GM12878 (cell line): Measurements from ENCODE around the gene PLEKHA5. TPM values are rescaled to one million over a fixed set of nuclear protein-coding genes. Genes with fewer than 3 reads are reported as not detected.

ENCODE experiments used
- ATAC-seq: fragments of 200-7000 bp; cut with Tn5 transposase; 3 replicates; pipeline ENCODE4 v1.9.1; 2020; ENCODE audit warnings: mild to moderate bottlenecking, moderate library complexity
- BruUV-seq: library from RNA; stranded (reverse); fragments of 400-500 nt; replicated peaks from 2 replicates; lab custom pipeline; 2021; lab: Mats Ljungman, UMichigan
- CTCF ChIA-PET: fragments of 300-600 bp; sonication (Branson Sonifier 250); formaldehyde crosslinking; extraction: SDS; loops from one replicate; lab custom pipeline; 2021; ENCODE audit warnings: inconsistent platforms; lab: Yijun Ruan, JAX
- POLR2A ChIA-PET: fragments of 350-600 bp; formaldehyde crosslinking; extraction: SDS; loops from one replicate; lab custom pipeline; 2021; ENCODE audit warnings: inconsistent platforms; lab: Charles Lee
- RAD21 ChIA-PET: fragments of 300-600 bp; sonication (Branson Sonifier 250); formaldehyde crosslinking; loops from one replicate; lab custom pipeline; 2023; ENCODE audit warnings: antibody characterized with exemption; ENCODE audit not compliant: unreplicated experiment; lab: Charles Lee
- SMC1A ChIA-PET: fragments of 300-600 bp; sonication (Branson Sonifier 250); formaldehyde crosslinking; loops from one replicate; lab custom pipeline; 2023; ENCODE audit not compliant: unreplicated experiment, uncharacterized antibody; lab: Charles Lee
- DNase-seq: peaks from one replicate; pipeline ENCODE4 v3.0.0-alpha.2; 2011; ENCODE audit warnings: low read depth, low spot score
- FAIRE-seq: peaks from 3 replicates; lab custom pipeline; 2011; peaks lifted over from hg19 to GRCh38; lab: Jason Lieb, UNC
- H2AFZ ChIP-seq: 2 replicates; pipeline ENCODE4 v1.6.0; 2011; ENCODE audit warnings: low read depth, low read length, control low read depth; ENCODE audit not compliant: control insufficient read depth
- H3K27ac ChIP-seq: 2 replicates; pipeline ENCODE4 v1.5.1; 2011; ENCODE audit warnings: control low read depth; ENCODE audit not compliant: control insufficient read depth, insufficient read depth
- H3K27me3 ChIP-seq, 2 experiments: replicated peaks in 1 of 2; 2 replicates each; pipeline versions ENCODE4 v1.6.0 to v1.6.1; 2011; ENCODE audit warnings: low read length in 1 of 2; ENCODE audit not compliant: control insufficient read depth in 2 of 2, insufficient read depth in 2 of 2
- H3K36me3 ChIP-seq, 2 experiments: 2 replicates each; pipeline ENCODE4 v1.5.1; 2011; ENCODE audit warnings: low read length in 1 of 2; ENCODE audit not compliant: control insufficient read depth in 2 of 2, insufficient read depth in 2 of 2
- H3K4me1 ChIP-seq: 2 replicates; pipeline ENCODE4 v1.6.1; 2011; ENCODE audit warnings: mild to moderate bottlenecking, low read length, moderate library complexity, mixed read lengths; ENCODE audit not compliant: control insufficient read depth, insufficient read depth
- H3K4me2 ChIP-seq: 2 replicates; pipeline ENCODE4 v1.6.0; 2011; ENCODE audit warnings: control low read depth; ENCODE audit not compliant: control insufficient read depth, insufficient read depth
- H3K4me3 ChIP-seq: fragments of 200-600 bp; sonication (generic); 2 replicates; pipeline ENCODE4 v1.5.1; 2016
- H3K79me2 ChIP-seq: 2 replicates; pipeline ENCODE4 v1.6.0; 2011; ENCODE audit warnings: low read length; ENCODE audit not compliant: control insufficient read depth, insufficient read depth
- H3K9ac ChIP-seq: 2 replicates; pipeline ENCODE4 v1.8.0; 2011; ENCODE audit warnings: low read length, control low read depth, mixed read lengths; ENCODE audit not compliant: control insufficient read depth, insufficient read depth
- H3K9me3 ChIP-seq: replicated peaks from 3 replicates; pipeline ENCODE4 v1.5.1; 2011; ENCODE audit warnings: mild to moderate bottlenecking, low read length; ENCODE audit not compliant: control insufficient read depth, insufficient read depth
- H4K20me1 ChIP-seq: 2 replicates; pipeline ENCODE4 v1.6.0; 2011; ENCODE audit not compliant: control insufficient read depth, insufficient read depth
- BHLHE40 ChIP-seq, 2 experiments: fragments of 450-650 bp in 1 of 2; IDR thresholded peaks; 2 replicates each; pipeline ENCODE4 v1.6.1; 2011 to 2017; ENCODE audit warnings: low read depth in 2 of 2, borderline replicate concordance in 1 of 2, improper control_type of control experiment in 1 of 2, low read length in 1 of 2, mild to moderate bottlenecking in 1 of 2
- KLF5 ChIP-seq: fragments of 450-650 bp; IDR thresholded peaks from 2 replicates; pipeline ENCODE4 v1.6.1; 2014; ENCODE audit warnings: mild to moderate bottlenecking; ENCODE audit not compliant: partially characterized antibody
- TCF12 ChIP-seq: IDR thresholded peaks from 2 replicates; pipeline ENCODE4 v1.6.1; 2011; ENCODE audit warnings: low read depth, mild to moderate bottlenecking, low read length
- YBX1 ChIP-seq: fragments of 450-650 bp; IDR thresholded peaks from 2 replicates; pipeline ENCODE4 v1.6.1; 2016; ENCODE audit warnings: antibody characterized with exemption
- ZNF207 ChIP-seq: fragments of 450-650 bp; IDR thresholded peaks from 2 replicates; pipeline ENCODE4 v1.6.1; 2014; ENCODE audit warnings: antibody characterized with exemption, mild to moderate bottlenecking, borderline replicate concordance
- ZNF384 ChIP-seq: IDR thresholded peaks from 2 replicates; pipeline ENCODE4 v1.6.1; 2012; ENCODE audit warnings: low read depth, mild to moderate bottlenecking, low read length, improper control_type of control experiment, borderline replicate concordance
- WGBS: methylation state at CpG from one replicate; pipeline ENCODE4 v1.1.6; 2016; ENCODE audit warnings: low lambda C conversion rate; ENCODE audit not compliant: insufficient replicate concordance, insufficient coverage; ENCODE audit errors: missing lambda C conversion rate; 5-methylcytosine and 5-hydroxymethylcytosine counted together
- in situ Hi-C: fragments of 300-500 bp; cut with MboI; formaldehyde crosslinking; loops from 9 replicates; pipeline ENCODE4 v1.14.3; 2018; ENCODE audit warnings: mixed read lengths
- intact Hi-C: fragments of 100-400 bp; cut with micrococcal nuclease; formaldehyde crosslinking; loops from one replicate; pipeline ENCODE4 v1.14.2; 2022; ENCODE audit not compliant: unreplicated experiment
- polyA plus RNA-seq, 11 experiments: library from polyadenylated mRNA; depleted of rRNA in 4 of 11; unstranded in 6 of 11; stranded (reverse) in 5 of 11; fragments of >200 nt; fragmentation: Nextera tagmentation in 4 of 11; fragmentation: Illumina TruSeq in 1 of 11; extraction: Ambion mirVana in 4 of 11; extraction: Trizol in 1 of 11; gene quantifications; 1 replicate in 1 of 11; 2 replicates in 10 of 11; pipeline versions ENCODE4 v1.2.1 to v1.2.3, GENCODE V29; 2011 to 2016; ENCODE audit warnings: inconsistent platforms in 2 of 11, missing spikeins in 2 of 11, low read depth in 1 of 11
- total RNA-seq, 4 experiments: library from RNA; depleted of rRNA in 3 of 4; stranded (reverse); fragments of >200 nt in 3 of 4; fragmentation: Illumina TruSeq in 1 of 4; extraction: Trizol in 1 of 4; gene quantifications; 2 replicates each; pipeline versions ENCODE4 v1.2.1 to v1.2.3, GENCODE V29; 2013 to 2021
- TF ChIP-seq, protein P1 (sequence below): fragments of 150-350 bp; IDR thresholded peaks from 2 replicates; pipeline ENCODE4 v1.6.1; 2016; ENCODE audit warnings: low read depth, low read length
- TF ChIP-seq, protein P2 (sequence below): fragments of 450-650 bp; formaldehyde crosslinking; IDR thresholded peaks from 2 replicates; pipeline ENCODE4 v1.4.0; 2020; ENCODE audit warnings: mild to moderate bottlenecking, moderate library complexity
- TF ChIP-seq, protein P3 (sequence below): IDR thresholded peaks from 2 replicates; pipeline ENCODE4 v1.6.1; 2012; ENCODE audit warnings: mild to moderate bottlenecking, low read depth, low read length

Gene PLEKHA5
- total and polyA plus RNA-seq, 10 of the 15 experiments (the other 5 are each of a cell fraction or from before 2014, with no cell fraction given) = 0.09 to 0.33 (median 0.18) TPM; not detected in 3

DNA sequence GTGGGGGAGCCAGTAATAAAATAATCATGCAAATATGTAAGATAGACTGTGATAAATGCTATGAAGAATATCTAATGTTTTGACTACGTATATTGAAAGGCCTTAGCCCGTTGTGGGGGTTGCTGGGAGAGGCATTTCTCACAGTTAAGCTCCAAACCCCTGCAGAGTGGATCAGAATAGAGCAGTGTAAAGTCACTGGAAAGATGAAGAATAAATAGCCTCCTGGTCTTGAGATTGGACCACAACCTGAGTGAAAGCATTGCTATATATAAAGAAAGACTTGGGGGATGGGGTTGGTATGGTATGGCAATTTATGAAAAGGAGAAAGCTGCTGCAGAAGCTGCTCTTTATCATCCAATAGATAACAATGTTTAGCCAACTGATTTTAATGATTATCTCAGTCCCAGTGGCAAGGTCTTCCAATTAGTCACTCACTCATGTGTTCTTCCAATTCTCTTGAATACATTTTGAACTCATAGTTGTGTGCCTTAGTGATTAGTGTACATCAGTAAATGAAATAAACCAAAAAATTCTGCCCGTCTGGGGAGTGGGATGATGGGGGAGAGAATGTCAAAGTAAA is 10.2 kb downstream of the PLEKHA5 start:
- no peaks in the 10 kb centered on the region for H3K27me3 ChIP-seq
- no peaks in the 10 kb centered on the region for H3K36me3 ChIP-seq
- no peaks in the 10 kb centered on the region for H3K79me2 ChIP-seq
- H4K20me1 ChIP-seq = no peaks in the 10 kb centered on the region
- intact Hi-C loops (no loop called here), in situ Hi-C loops (no loop called here)
- H3K9ac ChIP-seq = no peak overlapping the region
- DNase-seq (no peak), ATAC-seq (no peak), FAIRE-seq (no peak)
- no TSS peak for BruUV-seq
- ChIA-PET SMC1A (no interaction called here), CTCF (no interaction called here), RAD21 (no interaction called here), POLR2A (no interaction called here)
- WGBS = 0% methylated on average over 3 of the region's 3 CpGs
- H3K4me2 ChIP-seq = no peak overlapping the region
- H3K27ac ChIP-seq = no peak overlapping the region
- no peaks in the 10 kb centered on the region for H3K4me1 ChIP-seq
- no peak overlapping the region for H2AFZ ChIP-seq
- no peaks in the 10 kb centered on the region for H3K9me3 ChIP-seq
- H3K4me3 ChIP-seq = no peak overlapping the region
- no peak for TF ChIP-seq KLF5
- TF ChIP-seq ZNF384 = no peak
- TF ChIP-seq BHLHE40 (IDR thresholded peaks at IDR 0.05; ENCODE audit: borderline replicate concordance in 1 of 2, low read depth in 2 of 2, low read length in 1 of 2) = no peak
- TF ChIP-seq ZNF207 = no peak
- TF ChIP-seq YBX1 = no peak
- TF ChIP-seq, protein P1, sequence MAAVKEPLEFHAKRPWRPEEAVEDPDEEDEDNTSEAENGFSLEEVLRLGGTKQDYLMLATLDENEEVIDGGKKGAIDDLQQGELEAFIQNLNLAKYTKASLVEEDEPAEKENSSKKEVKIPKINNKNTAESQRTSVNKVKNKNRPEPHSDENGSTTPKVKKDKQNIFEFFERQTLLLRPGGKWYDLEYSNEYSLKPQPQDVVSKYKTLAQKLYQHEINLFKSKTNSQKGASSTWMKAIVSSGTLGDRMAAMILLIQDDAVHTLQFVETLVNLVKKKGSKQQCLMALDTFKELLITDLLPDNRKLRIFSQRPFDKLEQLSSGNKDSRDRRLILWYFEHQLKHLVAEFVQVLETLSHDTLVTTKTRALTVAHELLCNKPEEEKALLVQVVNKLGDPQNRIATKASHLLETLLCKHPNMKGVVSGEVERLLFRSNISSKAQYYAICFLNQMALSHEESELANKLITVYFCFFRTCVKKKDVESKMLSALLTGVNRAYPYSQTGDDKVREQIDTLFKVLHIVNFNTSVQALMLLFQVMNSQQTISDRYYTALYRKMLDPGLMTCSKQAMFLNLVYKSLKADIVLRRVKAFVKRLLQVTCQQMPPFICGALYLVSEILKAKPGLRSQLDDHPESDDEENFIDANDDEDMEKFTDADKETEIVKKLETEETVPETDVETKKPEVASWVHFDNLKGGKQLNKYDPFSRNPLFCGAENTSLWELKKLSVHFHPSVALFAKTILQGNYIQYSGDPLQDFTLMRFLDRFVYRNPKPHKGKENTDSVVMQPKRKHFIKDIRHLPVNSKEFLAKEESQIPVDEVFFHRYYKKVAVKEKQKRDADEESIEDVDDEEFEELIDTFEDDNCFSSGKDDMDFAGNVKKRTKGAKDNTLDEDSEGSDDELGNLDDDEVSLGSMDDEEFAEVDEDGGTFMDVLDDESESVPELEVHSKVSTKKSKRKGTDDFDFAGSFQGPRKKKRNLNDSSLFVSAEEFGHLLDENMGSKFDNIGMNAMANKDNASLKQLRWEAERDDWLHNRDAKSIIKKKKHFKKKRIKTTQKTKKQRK = no peak
- TF ChIP-seq, protein P2, sequence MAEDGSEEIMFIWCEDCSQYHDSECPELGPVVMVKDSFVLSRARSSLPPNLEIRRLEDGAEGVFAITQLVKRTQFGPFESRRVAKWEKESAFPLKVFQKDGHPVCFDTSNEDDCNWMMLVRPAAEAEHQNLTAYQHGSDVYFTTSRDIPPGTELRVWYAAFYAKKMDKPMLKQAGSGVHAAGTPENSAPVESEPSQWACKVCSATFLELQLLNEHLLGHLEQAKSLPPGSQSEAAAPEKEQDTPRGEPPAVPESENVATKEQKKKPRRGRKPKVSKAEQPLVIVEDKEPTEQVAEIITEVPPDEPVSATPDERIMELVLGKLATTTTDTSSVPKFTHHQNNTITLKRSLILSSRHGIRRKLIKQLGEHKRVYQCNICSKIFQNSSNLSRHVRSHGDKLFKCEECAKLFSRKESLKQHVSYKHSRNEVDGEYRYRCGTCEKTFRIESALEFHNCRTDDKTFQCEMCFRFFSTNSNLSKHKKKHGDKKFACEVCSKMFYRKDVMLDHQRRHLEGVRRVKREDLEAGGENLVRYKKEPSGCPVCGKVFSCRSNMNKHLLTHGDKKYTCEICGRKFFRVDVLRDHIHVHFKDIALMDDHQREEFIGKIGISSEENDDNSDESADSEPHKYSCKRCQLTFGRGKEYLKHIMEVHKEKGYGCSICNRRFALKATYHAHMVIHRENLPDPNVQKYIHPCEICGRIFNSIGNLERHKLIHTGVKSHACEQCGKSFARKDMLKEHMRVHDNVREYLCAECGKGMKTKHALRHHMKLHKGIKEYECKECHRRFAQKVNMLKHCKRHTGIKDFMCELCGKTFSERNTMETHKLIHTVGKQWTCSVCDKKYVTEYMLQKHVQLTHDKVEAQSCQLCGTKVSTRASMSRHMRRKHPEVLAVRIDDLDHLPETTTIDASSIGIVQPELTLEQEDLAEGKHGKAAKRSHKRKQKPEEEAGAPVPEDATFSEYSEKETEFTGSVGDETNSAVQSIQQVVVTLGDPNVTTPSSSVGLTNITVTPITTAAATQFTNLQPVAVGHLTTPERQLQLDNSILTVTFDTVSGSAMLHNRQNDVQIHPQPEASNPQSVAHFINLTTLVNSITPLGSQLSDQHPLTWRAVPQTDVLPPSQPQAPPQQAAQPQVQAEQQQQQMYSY (CRISPR knock-in tag) = no peak
- TF ChIP-seq TCF12 = no peak
- TF ChIP-seq, protein P3, sequence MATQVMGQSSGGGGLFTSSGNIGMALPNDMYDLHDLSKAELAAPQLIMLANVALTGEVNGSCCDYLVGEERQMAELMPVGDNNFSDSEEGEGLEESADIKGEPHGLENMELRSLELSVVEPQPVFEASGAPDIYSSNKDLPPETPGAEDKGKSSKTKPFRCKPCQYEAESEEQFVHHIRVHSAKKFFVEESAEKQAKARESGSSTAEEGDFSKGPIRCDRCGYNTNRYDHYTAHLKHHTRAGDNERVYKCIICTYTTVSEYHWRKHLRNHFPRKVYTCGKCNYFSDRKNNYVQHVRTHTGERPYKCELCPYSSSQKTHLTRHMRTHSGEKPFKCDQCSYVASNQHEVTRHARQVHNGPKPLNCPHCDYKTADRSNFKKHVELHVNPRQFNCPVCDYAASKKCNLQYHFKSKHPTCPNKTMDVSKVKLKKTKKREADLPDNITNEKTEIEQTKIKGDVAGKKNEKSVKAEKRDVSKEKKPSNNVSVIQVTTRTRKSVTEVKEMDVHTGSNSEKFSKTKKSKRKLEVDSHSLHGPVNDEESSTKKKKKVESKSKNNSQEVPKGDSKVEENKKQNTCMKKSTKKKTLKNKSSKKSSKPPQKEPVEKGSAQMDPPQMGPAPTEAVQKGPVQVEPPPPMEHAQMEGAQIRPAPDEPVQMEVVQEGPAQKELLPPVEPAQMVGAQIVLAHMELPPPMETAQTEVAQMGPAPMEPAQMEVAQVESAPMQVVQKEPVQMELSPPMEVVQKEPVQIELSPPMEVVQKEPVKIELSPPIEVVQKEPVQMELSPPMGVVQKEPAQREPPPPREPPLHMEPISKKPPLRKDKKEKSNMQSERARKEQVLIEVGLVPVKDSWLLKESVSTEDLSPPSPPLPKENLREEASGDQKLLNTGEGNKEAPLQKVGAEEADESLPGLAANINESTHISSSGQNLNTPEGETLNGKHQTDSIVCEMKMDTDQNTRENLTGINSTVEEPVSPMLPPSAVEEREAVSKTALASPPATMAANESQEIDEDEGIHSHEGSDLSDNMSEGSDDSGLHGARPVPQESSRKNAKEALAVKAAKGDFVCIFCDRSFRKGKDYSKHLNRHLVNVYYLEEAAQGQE = no peak
